Prostate gland (tissue), 2 donors: ENCODE measurements around the gene APPL2.

Source experiments
- CTCF ChIP-seq, 4 experiments: fragments of 200-600 bp in 2 of 4; fragments of 450-650 bp in 2 of 4; sonication (generic) in 2 of 4; IDR thresholded peaks; 1 replicate in 3 of 4; 2 replicates in 1 of 4; pipeline ENCODE4 v1.5.1; 2016 to 2019; ENCODE audit warnings: antibody characterized with exemption in 4 of 4, mild to moderate bottlenecking in 2 of 4, moderate library complexity in 2 of 4
- POLR2A ChIP-seq: fragments of 450-650 bp; IDR thresholded peaks from one replicate; pipeline ENCODE4 v1.6.1; 2016; ENCODE audit warnings: antibody characterized with exemption, mild to moderate bottlenecking

- TF ChIP-seq POLR2A = peak; percentile 20
- TF ChIP-seq CTCF (IDR thresholded peaks at IDR 0.05) = peak in 1 of 4 experiments; percentile 11
These were observed 9.8 kb downstream of the APPL2 start for GRCh38 chr12:105226219-105226618.
